Psoas muscle (tissue), 8 donors: Measurements from ENCODE around the gene SHMT2. TPM values are rescaled to one million over a fixed set of nuclear protein-coding genes. Genes with fewer than 3 reads are reported as not detected.
A peak's percentile ranks its signal among the peaks of the same experiment; 100 is the strongest.

Source experiments
- ATAC-seq, 4 donors: fragments of 200-7000 bp; cut with Tn5 transposase; one replicate each; pipeline ENCODE4 v1.9.1; 2020; ENCODE audit warnings: moderate library complexity in 3 of 4, mild to moderate bottlenecking in 2 of 4
- DNase-seq, 2 donors: peaks; one replicate each; pipeline ENCODE4 v3.0.0-alpha.2; 2020
- H3K27ac ChIP-seq: fragments of 200-600 bp; one replicate; pipeline ENCODE4 v1.8.0; 2022
- H3K27me3 ChIP-seq, 3 donors: fragments of 200-600 bp in 1 of 3; one replicate each; pipeline versions ENCODE4 v1.6.1 to v1.8.0; 2013 to 2022; ENCODE audit warnings: low read length in 2 of 3, mild to moderate bottlenecking in 2 of 3, moderate library complexity in 1 of 3; ENCODE audit not compliant: insufficient read depth in 3 of 3
- H3K36me3 ChIP-seq, 2 donors: fragments of 200-600 bp in 1 of 2; one replicate each; pipeline versions ENCODE4 v1.6.1 to v1.8.0; 2013 to 2022; ENCODE audit warnings: low read depth in 1 of 2, mild to moderate bottlenecking in 1 of 2, moderate library complexity in 1 of 2; ENCODE audit not compliant: insufficient read depth in 1 of 2
- H3K4me1 ChIP-seq: fragments of 200-600 bp; one replicate; pipeline ENCODE4 v1.8.0; 2022
- H3K4me3 ChIP-seq: fragments of 200-600 bp; one replicate; pipeline ENCODE4 v1.8.0; 2022; ENCODE audit warnings: mild to moderate bottlenecking
- H3K9me3 ChIP-seq: fragments of 200-600 bp; one replicate; pipeline ENCODE4 v1.8.0; 2022
- CTCF ChIP-seq: fragments of 200-600 bp; IDR thresholded peaks from one replicate; pipeline ENCODE4 v1.8.0; 2022; ENCODE audit warnings: antibody characterized with exemption
- WGBS, 3 donors: extraction: QIAGEN DNeasy Blood & Tissue Kit; methylation state at CpG; one replicate each; pipeline versions ENCODE4 v1.1.6 to v1.1.7; 2013; 5-methylcytosine and 5-hydroxymethylcytosine counted together
- intact Hi-C, 2 donors: fragments of 100-400 bp; cut with DNase I; formaldehyde crosslinking; loops; one replicate each; pipeline versions ENCODE4 v1.11.0 to v1.14.2; 2022
- long read RNA-seq, 2 donors: library from polyadenylated mRNA; unstranded; transcript quantifications; one replicate each; pipeline ENCODE4 v2.0.0, GENCODE V29; 2021
- polyA plus RNA-seq, 3 donors: library from polyadenylated mRNA; stranded (reverse); fragments of 200-250 nt; gene quantifications; one replicate each; pipeline ENCODE4 v1.2.3, GENCODE V29; 2013
- total RNA-seq, 4 donors: library from RNA; stranded (reverse); fragmentation: NEBNext Ultra II Directional in 2 of 4; extraction: Animal tissue kit (Norgen Biotek cat#: 25700) in 2 of 4; gene quantifications; one replicate each; pipeline versions ENCODE4 v1.2.1 to v1.2.4, GENCODE V29; 2021 to 2023
- donor health status: healthy with polysubstance abuse.
- donor health status: DM: no; HTN: no; CAD: no; lungs with moderate emphysema.
- donor health status: Bipolar disorder and iron deficiency.
- donor health status: healthy.
- donor health status: DM: yes; HTN: yes; CAD: no.
- donor health status: DM: no; HTN: no; CAD: no.
- donor health status: DM: no; HTN: no; CAD: no.
- donor health status: DM: yes; HTN: yes; CAD: no.

Gene SHMT2
- 10 to 100 TPM; 39.2 to 59.2 (median 47.3) TPM for total RNA-seq
- 10 to 100 TPM; 36.6 to 66.8 (median 62.7) TPM for polyA plus RNA-seq
- long read RNA-seq, donor 1, transcript SHMT2-201 (12 exons, 2,537 nt), result major isoform, 24 of 31 reads
- long read RNA-seq, donor 1, partial matches to known transcripts, result 4 of 31 reads
- long read RNA-seq, donor 1, other reads (novel, unspliced or antisense), result 2 of 31 reads
- long read RNA-seq, donor 2, transcript SHMT2-201 (12 exons, 2,537 nt), result major isoform, 58 of 76 reads
- long read RNA-seq, donor 2, partial matches to known transcripts, result 9 of 76 reads
- long read RNA-seq, donor 2, other reads (novel, unspliced or antisense), result 7 of 76 reads

- no peaks in the 10 kb centered on the region for H3K9me3 ChIP-seq
- H3K36me3 ChIP-seq, result peaks cover 7 to 39% of the 10 kb centered on the region in 2 donors
- H3K4me1 ChIP-seq, result peaks cover 12% of the 10 kb centered on the region
- WGBS, 3 donors, result 0 to 1% (median 0%) methylated on average over 42 of the region's 42 CpGs
- peaks cover 0 to 21% (median 2%) of the 10 kb centered on the region in 3 donors for H3K27me3 ChIP-seq
- peak; percentile 95 to 97 for DNase-seq
- TF ChIP-seq CTCF, result no peak
- intact Hi-C loops, result no loop called here
- H3K27ac ChIP-seq, result peak within 1 kb of the TSS; percentile 77
- peak within 1 kb of the TSS; percentile 78 for H3K4me3 ChIP-seq
- ATAC-seq, result peak; percentile 73 to 94 (median 80)
Measured at GRCh38 chr12:57229634-57230380, at the start of gene SHMT2. Gene SHMT2 (plus strand): TSS chr12:57229711. CDS start chr12:57229779, 68 bp downstream.

- no peaks in the 10 kb centered on the region for H3K4me1 ChIP-seq
- H3K36me3 ChIP-seq, result peaks cover 0 to 61% of the 10 kb centered on the region in 2 donors
- DNase-seq (no peak), ATAC-seq (no peak)
- no peaks in the 10 kb centered on the region for H3K27me3 ChIP-seq
- H3K4me3 ChIP-seq, result no peak overlapping the region
- TF ChIP-seq CTCF, result no peak
- no peaks in the 10 kb centered on the region for H3K9me3 ChIP-seq
- no peak overlapping the region for H3K27ac ChIP-seq
- intact Hi-C loops, result loop anchor here in 1 of 2 donors (5.0 kb wide), 1 partner anchor 108 kb away; no protein-coding TSS in a partner anchor
- WGBS, 3 donors, result 93 to 96% (median 94%) methylated on average over 19 to 20 of the region's 20 CpGs
Measured at GRCh38 chr12:57180321-57180989, 49.1 kb upstream of the SHMT2 start.

DNA sequence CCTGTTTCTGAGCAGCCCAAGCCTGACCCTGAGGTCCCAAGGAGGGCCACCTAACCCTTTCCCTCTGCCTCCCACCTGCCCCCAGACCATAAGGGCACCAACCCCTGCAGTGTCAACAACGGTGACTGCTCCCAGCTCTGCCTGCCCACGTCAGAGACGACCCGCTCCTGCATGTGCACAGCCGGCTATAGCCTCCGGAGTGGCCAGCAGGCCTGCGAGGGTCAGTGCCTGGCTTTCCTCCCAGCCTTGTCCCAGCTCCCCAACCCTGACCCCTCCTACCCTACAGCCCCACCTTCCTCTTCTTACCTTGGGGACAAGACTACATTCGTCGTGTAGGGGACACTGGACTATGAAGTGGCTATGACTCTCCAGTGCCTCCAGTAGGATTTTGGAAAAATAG is 48.4 kb upstream of the SHMT2 start:
- DNase-seq (no peak), ATAC-seq (no peak)
- no peaks in the 10 kb centered on the region for H3K9me3 ChIP-seq
- 65 to 73% (median 69%) methylated on average over 9 of the region's 9 CpGs for WGBS, 3 donors
- H3K27ac ChIP-seq, result no peak overlapping the region
- H3K4me1 ChIP-seq, result no peaks in the 10 kb centered on the region
- no peaks in the 10 kb centered on the region for H3K27me3 ChIP-seq
- H3K4me3 ChIP-seq, result no peak overlapping the region
- H3K36me3 ChIP-seq, result peaks cover 0 to 66% of the 10 kb centered on the region in 2 donors
- no peak for TF ChIP-seq CTCF
- intact Hi-C loops, result loop anchor here in 1 of 2 donors (5.0 kb wide), 1 partner anchor 109 kb away; no protein-coding TSS in a partner anchor

DNA sequence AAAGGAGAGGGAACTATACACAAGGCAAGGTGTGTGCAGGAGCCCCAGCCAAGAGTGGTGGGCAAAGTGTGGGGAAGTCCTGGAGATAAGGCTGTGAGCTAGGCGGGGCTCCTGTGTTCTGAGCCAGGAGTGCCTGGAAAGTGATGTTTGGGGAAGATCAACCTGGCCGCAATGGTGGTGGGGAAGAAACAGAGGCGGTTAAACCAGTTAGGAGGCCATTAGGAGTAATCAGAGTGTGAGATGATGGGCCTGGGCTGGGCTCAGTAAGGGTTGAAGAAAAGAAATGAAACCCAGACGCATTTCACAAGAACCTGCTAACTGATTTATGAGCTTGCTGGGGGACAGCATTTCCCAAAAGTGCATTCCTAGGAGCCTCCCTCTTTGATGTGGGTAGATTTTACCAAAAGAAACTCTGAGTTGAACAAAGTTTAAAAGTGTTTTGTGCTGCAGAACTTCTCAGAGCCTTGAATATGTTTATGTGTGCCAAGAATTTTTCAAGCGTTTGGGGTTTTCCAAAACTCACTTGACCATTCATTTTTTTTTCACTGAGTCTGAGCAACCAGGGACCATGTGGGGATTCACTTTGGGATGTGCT is 47.9 kb upstream of the SHMT2 start:
- no peak for TF ChIP-seq CTCF
- H3K4me1 ChIP-seq, result no peaks in the 10 kb centered on the region
- no peak for ATAC-seq
- H3K36me3 ChIP-seq, result peaks cover 0 to 62% of the 10 kb centered on the region in 2 donors
- 76 to 82% (median 80%) methylated on average over 5 of the region's 5 CpGs for WGBS, 3 donors
- H3K9me3 ChIP-seq, result no peaks in the 10 kb centered on the region
- H3K27ac ChIP-seq, result no peak overlapping the region
- intact Hi-C loops, result loop anchor here in 1 of 2 donors (2.0 to 5.0 kb wide), 2 partner anchors 57 to 109 kb away; no protein-coding TSS in a partner anchor
- H3K27me3 ChIP-seq, result no peaks in the 10 kb centered on the region
- no peak overlapping the region for H3K4me3 ChIP-seq
- DNase-seq, result no peak
